Spinal cord (tissue), 10 donors: ENCODE results near the gene TMEM184B. TPM values are rescaled to one million over a fixed set of nuclear protein-coding genes. Genes with fewer than 3 reads are reported as not detected.
A peak's percentile ranks its signal among the peaks of the same experiment; 100 is the strongest.

Experiments
- DNase-seq, 6 donors: peaks; one replicate each; pipeline versions ENCODE4 v3.0.0 to v3.0.0-alpha.2; 2013 to 2015; ENCODE audit warnings: low spot score in 6 of 6, low read depth in 4 of 6
- H3K27ac ChIP-seq: one replicate; pipeline ENCODE4 v1.5.1; 2013; ENCODE audit warnings: low read depth, low read length, control low read depth
- H3K27me3 ChIP-seq: one replicate; pipeline ENCODE4 v1.6.1; 2013; ENCODE audit warnings: low read length; ENCODE audit not compliant: control insufficient read depth, insufficient read depth
- H3K36me3 ChIP-seq: one replicate; pipeline ENCODE4 v1.6.1; 2013; ENCODE audit warnings: low read length; ENCODE audit not compliant: control insufficient read depth, insufficient read depth
- H3K4me1 ChIP-seq: one replicate; pipeline ENCODE4 v1.6.1; 2013; ENCODE audit warnings: low read length; ENCODE audit not compliant: control insufficient read depth, insufficient read depth
- H3K4me3 ChIP-seq: one replicate; pipeline ENCODE4 v1.5.1; 2013; ENCODE audit warnings: low read depth, low read length, control low read depth
- H3K9me3 ChIP-seq: one replicate; pipeline ENCODE4 v1.6.1; 2013; ENCODE audit warnings: low read length; ENCODE audit not compliant: control insufficient read depth, insufficient read depth
- WGBS: methylation state at CpG from one replicate; pipeline ENCODE4 v1.1.5; 2013; ENCODE audit warnings: missing lambda C conversion rate; ENCODE audit not compliant: insufficient coverage; 5-methylcytosine and 5-hydroxymethylcytosine counted together
- polyA plus RNA-seq, 2 donors: library from polyadenylated mRNA; unstranded; fragments of 120-200 nt; gene quantifications; one replicate each; pipeline ENCODE4 v1.2.1, GENCODE V29; 2013; ENCODE audit not compliant: insufficient read length in 2 of 2
- total RNA-seq, 2 donors: library from RNA; depleted of rRNA in 1 of 2; stranded (reverse); fragments of 120-200 nt in 1 of 2; fragments of >200 nt in 1 of 2; gene quantifications; one replicate each; pipeline versions ENCODE4 v1.2.3 to v1.2.4, GENCODE V29; 2013 to 2014
- donor health status: healthy.

TMEM184B gene
- total and polyA plus RNA-seq, 4 donors = 15.6 to 85.6 (median 41.5) TPM

GRCh38 chr22:38230108-38230825 lies 42.5 kb downstream of the TMEM184B start:
- peaks cover 13% of the 10 kb centered on the region for H3K4me1 ChIP-seq
- H3K27ac ChIP-seq = no peak overlapping the region
- H3K36me3 ChIP-seq = peaks cover 95% of the 10 kb centered on the region
- no peaks in the 10 kb centered on the region for H3K9me3 ChIP-seq
- WGBS = 74% methylated on average over 12 of the region's 15 CpGs
- peak in 2 of 6 donors; percentile 27 to 62 for DNase-seq
- H3K4me3 ChIP-seq = no peak overlapping the region
- no peaks in the 10 kb centered on the region for H3K27me3 ChIP-seq

GRCh38 chr22:38228873-38229740 lies 43.7 kb downstream of the TMEM184B start:
- DNase-seq = no peak
- Histone ChIP-seq H3K36me3 (peaks cover 95% of the 10 kb centered on the region), H3K4me3 (no peak overlapping the region), H3K9me3 (no peaks in the 10 kb centered on the region), H3K4me1 (peaks cover 21% of the 10 kb centered on the region), H3K27me3 (no peaks in the 10 kb centered on the region), H3K27ac (peak overlapping the region; percentile 27)
- WGBS = 75% methylated on average over 11 of the region's 14 CpGs

- Histone ChIP-seq H3K4me3 (no peak overlapping the region), H3K9me3 (no peaks in the 10 kb centered on the region), H3K27me3 (no peaks in the 10 kb centered on the region), H3K4me1 (peaks cover 26% of the 10 kb centered on the region), H3K36me3 (peaks cover 93% of the 10 kb centered on the region), H3K27ac (peak overlapping the region; percentile 27)
- DNase-seq = no peak
- 53% methylated on average over 3 of the region's 3 CpGs for WGBS
Observed at GRCh38 chr22:38228326-38228872, 44.4 kb downstream of the TMEM184B start.

DNA sequence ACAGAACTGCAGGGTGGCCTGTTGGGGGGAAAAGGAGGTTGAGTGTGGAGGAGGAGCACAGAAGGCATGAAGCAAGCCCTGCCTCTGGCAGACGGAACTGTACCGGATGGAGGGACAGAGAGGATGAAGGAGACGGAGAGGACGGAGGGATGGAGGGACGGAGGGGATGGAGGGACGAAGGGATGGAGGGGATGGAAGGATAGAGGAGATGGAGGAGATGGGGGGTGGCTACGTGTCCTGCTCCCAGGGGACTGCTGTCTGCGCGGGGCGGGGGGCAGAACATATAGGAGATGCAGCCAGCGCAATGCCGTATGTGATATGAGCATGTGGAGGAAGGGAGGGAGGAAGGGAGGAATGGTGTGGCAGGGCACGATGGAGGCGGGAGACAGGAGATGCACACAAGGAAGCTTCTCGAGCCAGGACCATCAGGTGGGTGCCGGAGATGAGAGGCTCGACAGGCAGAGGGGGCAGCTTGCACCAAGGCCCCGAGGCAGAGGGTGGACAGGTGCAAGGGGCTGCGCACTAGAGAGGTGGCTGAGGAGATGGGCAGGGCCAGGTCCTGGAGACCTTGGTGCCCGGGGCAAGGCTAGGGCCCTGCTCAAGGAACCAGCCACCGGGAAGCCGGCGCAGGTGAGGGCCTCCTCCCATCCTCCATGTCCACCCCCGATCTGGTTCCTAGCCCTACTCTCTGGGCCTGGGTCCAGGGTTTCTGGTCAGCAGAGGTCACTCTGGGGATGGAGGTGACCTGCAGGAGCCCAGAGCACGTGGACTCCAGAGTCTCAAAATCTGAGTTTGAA lies 45.8 kb downstream of the TMEM184B start:
- no peak overlapping the region for H3K4me3 ChIP-seq
- H3K4me1 ChIP-seq = peaks cover 32% of the 10 kb centered on the region
- no peaks in the 10 kb centered on the region for H3K9me3 ChIP-seq
- no peak overlapping the region for H3K27ac ChIP-seq
- no peak for DNase-seq
- peaks cover 93% of the 10 kb centered on the region for H3K36me3 ChIP-seq
- H3K27me3 ChIP-seq = no peaks in the 10 kb centered on the region
- WGBS = 94% methylated on average over 23 of the region's 25 CpGs

GRCh38 chr22:38223289-38223960 lies 49.4 kb downstream of the TMEM184B start:
- peaks cover 97% of the 10 kb centered on the region for H3K36me3 ChIP-seq
- no peak overlapping the region for H3K27ac ChIP-seq
- H3K27me3 ChIP-seq = no peaks in the 10 kb centered on the region
- H3K4me1 ChIP-seq = peaks cover 56% of the 10 kb centered on the region
- H3K4me3 ChIP-seq = no peak overlapping the region
- H3K9me3 ChIP-seq = no peaks in the 10 kb centered on the region
- peak in 1 of 6 donors; percentile 43 for DNase-seq
- 75% methylated on average over 5 of the region's 12 CpGs for WGBS

- Histone ChIP-seq H3K4me1 (peaks cover 53% of the 10 kb centered on the region), H3K9me3 (no peaks in the 10 kb centered on the region), H3K36me3 (peaks cover 91% of the 10 kb centered on the region), H3K27ac (no peak overlapping the region), H3K4me3 (no peak overlapping the region), H3K27me3 (no peaks in the 10 kb centered on the region)
- DNase-seq = no peak
- WGBS = 92% methylated on average over 6 of the region's 8 CpGs
Observed at GRCh38 chr22:38222797-38223119, 50.1 kb downstream of the TMEM184B start.

DNA sequence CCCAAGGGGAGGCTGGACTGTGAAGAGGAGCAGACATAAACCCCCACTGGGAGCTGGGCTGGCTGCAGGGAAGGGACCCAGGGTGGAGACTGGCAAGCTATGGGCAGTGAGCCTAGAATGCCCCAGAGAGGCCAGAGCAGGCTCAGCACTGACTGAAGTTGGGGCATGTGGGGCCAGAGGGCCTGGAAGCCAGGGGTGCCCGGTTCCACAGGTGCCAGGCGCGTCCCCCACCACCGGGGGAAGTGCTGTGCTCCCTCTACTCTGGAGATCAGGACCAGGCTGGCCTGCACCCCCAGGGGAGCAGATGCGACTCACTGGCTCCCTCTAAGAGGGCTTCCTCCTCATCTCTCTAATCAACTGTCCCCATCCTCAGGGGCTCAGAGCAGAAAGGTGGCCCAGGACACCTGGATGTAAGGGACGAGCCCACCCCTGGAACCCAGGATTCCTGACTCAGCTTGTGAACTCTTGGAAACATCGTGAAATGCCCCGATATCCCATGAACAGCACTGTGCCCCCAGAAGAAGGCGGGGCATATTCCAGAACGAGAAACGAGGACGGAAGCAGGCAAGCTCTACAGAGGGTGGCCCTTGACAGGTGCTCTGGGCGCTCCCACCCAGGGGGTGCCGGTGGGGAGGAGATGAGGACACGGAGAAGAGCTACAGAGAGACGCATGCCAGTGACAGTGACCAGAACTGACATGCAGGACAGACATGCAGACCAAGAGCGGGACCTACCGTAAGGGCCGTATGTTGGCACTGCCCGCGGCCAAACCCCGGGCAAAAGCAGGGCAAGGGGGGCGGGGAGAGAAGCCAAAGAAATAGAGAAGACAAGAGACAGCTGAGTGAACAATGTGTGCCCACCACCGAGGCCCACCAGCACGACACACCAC lies 50.7 kb downstream of the TMEM184B start:
- 88% methylated on average over 25 of the region's 25 CpGs for WGBS
- peaks cover 88% of the 10 kb centered on the region for H3K36me3 ChIP-seq

GRCh38 chr22:38221407-38221806 lies 51.4 kb downstream of the TMEM184B start:
- no peak overlapping the region for H3K4me3 ChIP-seq
- DNase-seq = no peak

More for the DNA sequence above, 50.7 kb downstream of the TMEM184B start:
- Histone ChIP-seq H3K4me1 (peaks cover 53% of the 10 kb centered on the region), H3K9me3 (no peaks in the 10 kb centered on the region), H3K27me3 (no peaks in the 10 kb centered on the region), H3K4me3 (no peak overlapping the region), H3K27ac (no peak overlapping the region)
- no peak for DNase-seq

More at GRCh38 chr22:38221407-38221806, 51.4 kb downstream of the TMEM184B start:
- WGBS = 96% methylated on average over 18 of the region's 22 CpGs
- Histone ChIP-seq H3K27ac (no peak overlapping the region), H3K36me3 (peaks cover 80% of the 10 kb centered on the region), H3K4me1 (peaks cover 53% of the 10 kb centered on the region), H3K27me3 (no peaks in the 10 kb centered on the region), H3K9me3 (no peaks in the 10 kb centered on the region)
